Osteoblast (primary cell): ENCODE measurements around the gene CDKN2AIP. TPM values are rescaled to one million over a fixed set of nuclear protein-coding genes. Genes with fewer than 3 reads are reported as not detected.

ENCODE experiments used
- DNase-seq: peaks from one replicate; pipeline ENCODE4 v3.0.0; 2011; ENCODE audit warnings: low spot score, mixed read lengths; ENCODE audit not compliant: insufficient read length; ENCODE audit errors: missing footprints
- H2AFZ ChIP-seq: 2 replicates; pipeline ENCODE4 v1.6.0; 2011; ENCODE audit warnings: mild to moderate bottlenecking, low read length
- H3K27ac ChIP-seq: 2 replicates; pipeline ENCODE4 v1.5.1; 2011; ENCODE audit warnings: mild to moderate bottlenecking, low read depth, low read length, moderate library complexity
- H3K27me3 ChIP-seq: 2 replicates; pipeline ENCODE4 v1.6.0; 2012; ENCODE audit warnings: mild to moderate bottlenecking, control low read depth, inconsistent platforms, low read length, moderate library complexity; ENCODE audit not compliant: insufficient read depth
- H3K36me3 ChIP-seq: 2 replicates; pipeline ENCODE4 v1.5.1; 2011; ENCODE audit warnings: mild to moderate bottlenecking, low read length, control low read depth, moderate library complexity; ENCODE audit not compliant: insufficient read depth
- H3K4me1 ChIP-seq: 2 replicates; pipeline ENCODE4 v1.5.1; 2011; ENCODE audit warnings: mild to moderate bottlenecking, low read length, control low read depth, moderate library complexity; ENCODE audit not compliant: insufficient read depth
- H3K4me2 ChIP-seq: 2 replicates; pipeline ENCODE4 v1.6.0; 2011; ENCODE audit warnings: mild to moderate bottlenecking, low read length; ENCODE audit not compliant: insufficient read depth
- H3K4me3 ChIP-seq: fragments of 200-600 bp; sonication (generic); 3 replicates; pipeline ENCODE4 v1.5.1; 2012; ENCODE audit warnings: mild to moderate bottlenecking, low read length, inconsistent platforms; ENCODE audit not compliant: insufficient read depth
- H3K79me2 ChIP-seq: 2 replicates; pipeline ENCODE4 v1.6.0; 2012; ENCODE audit warnings: mild to moderate bottlenecking, low read length, control low read depth, inconsistent platforms; ENCODE audit not compliant: insufficient read depth
- H3K9me3 ChIP-seq: 2 replicates; pipeline ENCODE4 v1.5.1; 2011; ENCODE audit warnings: low read depth, low read length, control low read depth
- H4K20me1 ChIP-seq: 2 replicates; pipeline ENCODE4 v1.6.0; 2012; ENCODE audit warnings: mild to moderate bottlenecking, low read length, control low read depth; ENCODE audit not compliant: insufficient read depth
- total RNA-seq: library from RNA; depleted of rRNA; stranded (reverse); fragments of >200 nt; gene quantifications from 2 replicates; pipeline ENCODE4 v1.2.3, GENCODE V29; 2012
- TF ChIP-seq, protein P1 (sequence below): IDR thresholded peaks from 2 replicates; pipeline ENCODE4 v1.5.1; 2011; ENCODE audit warnings: mild to moderate bottlenecking, low read depth, low read length, moderate library complexity; ENCODE audit errors: extremely low read depth

CDKN2AIP gene
- total RNA-seq, 1 donor = 15.2 TPM

DNA sequence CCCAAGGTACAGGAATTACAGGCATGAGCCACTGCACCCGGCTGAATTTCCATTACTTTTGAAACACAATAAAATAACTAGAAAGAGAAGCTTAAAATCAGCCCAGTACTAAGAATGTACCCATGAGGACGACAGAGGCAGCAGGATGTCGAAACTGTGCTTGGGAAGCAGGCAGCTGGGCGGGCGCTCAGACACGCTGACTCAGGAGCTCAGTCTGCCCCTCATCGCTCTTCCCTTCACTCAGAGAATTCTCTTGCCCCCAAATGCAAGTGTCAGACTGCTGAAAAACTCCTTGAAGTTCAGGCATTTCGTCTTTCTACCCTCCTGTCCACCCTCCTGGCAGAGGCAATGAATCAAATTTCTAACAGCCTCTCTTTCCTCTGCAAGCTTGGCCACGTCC lies 41.0 kb upstream of the CDKN2AIP start:
- TF ChIP-seq, protein P1, sequence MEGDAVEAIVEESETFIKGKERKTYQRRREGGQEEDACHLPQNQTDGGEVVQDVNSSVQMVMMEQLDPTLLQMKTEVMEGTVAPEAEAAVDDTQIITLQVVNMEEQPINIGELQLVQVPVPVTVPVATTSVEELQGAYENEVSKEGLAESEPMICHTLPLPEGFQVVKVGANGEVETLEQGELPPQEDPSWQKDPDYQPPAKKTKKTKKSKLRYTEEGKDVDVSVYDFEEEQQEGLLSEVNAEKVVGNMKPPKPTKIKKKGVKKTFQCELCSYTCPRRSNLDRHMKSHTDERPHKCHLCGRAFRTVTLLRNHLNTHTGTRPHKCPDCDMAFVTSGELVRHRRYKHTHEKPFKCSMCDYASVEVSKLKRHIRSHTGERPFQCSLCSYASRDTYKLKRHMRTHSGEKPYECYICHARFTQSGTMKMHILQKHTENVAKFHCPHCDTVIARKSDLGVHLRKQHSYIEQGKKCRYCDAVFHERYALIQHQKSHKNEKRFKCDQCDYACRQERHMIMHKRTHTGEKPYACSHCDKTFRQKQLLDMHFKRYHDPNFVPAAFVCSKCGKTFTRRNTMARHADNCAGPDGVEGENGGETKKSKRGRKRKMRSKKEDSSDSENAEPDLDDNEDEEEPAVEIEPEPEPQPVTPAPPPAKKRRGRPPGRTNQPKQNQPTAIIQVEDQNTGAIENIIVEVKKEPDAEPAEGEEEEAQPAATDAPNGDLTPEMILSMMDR = no peak
- DNase-seq = no peak
- H2AFZ ChIP-seq = no peak overlapping the region
- no peaks in the 10 kb centered on the region for H3K36me3 ChIP-seq
- H3K4me1 ChIP-seq = peaks cover 3% of the 10 kb centered on the region
- no peak overlapping the region for H3K27ac ChIP-seq
- no peaks in the 10 kb centered on the region for H3K27me3 ChIP-seq
- no peaks in the 10 kb centered on the region for H3K9me3 ChIP-seq
- H3K4me3 ChIP-seq = no peak overlapping the region
- no peak overlapping the region for H3K4me2 ChIP-seq
- H3K79me2 ChIP-seq = no peaks in the 10 kb centered on the region
- H4K20me1 ChIP-seq = no peaks in the 10 kb centered on the region

DNA sequence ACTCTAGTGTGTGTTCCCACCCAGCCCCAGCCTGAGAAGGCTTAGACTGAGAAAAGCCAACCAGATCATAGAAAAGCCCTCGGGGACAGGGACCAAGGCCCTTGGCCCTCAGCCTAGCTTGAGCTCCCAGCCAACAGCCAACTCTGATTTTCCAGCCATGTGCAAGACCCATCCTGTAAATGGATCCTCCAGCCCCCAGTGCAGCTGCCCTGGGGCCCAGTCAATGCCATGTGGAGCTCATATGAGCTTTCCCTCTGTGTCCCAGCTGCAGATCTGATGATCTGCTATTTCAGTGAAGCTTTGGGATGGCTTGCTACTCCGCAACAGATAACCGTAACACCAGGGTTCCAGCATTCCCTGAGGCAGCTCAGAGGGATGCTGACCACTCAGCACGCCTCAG lies 40.5 kb upstream of the CDKN2AIP start:
- TF ChIP-seq, protein P1 = no peak

DNA sequence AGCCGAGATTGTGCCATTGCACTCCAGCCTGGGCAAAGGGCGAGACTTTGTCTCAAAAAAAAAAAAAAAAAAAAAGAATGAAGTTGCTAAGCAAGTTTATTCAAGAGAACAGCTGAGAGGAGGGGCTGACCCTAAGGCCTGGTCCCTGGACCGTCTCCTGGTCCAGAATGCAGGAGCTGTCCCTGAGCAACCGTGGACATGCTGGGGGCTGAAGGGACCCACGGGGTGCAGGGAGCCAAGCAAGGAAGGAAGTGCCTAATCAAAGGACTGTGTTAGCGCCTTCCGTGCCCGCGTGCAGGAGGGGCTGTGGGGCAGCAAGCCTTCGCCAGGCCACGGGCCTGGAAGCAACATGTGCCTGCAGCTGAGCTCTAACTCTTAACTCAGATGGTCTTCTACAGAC lies 39.1 kb upstream of the CDKN2AIP start:
- TF ChIP-seq, protein P1 = no peak
- H3K27me3 ChIP-seq = no peaks in the 10 kb centered on the region
- H4K20me1 ChIP-seq = no peaks in the 10 kb centered on the region
- H3K9me3 ChIP-seq = no peaks in the 10 kb centered on the region
- no peak overlapping the region for H3K4me3 ChIP-seq
- no peaks in the 10 kb centered on the region for H3K36me3 ChIP-seq
- H3K4me2 ChIP-seq = no peak overlapping the region
- peaks cover 3% of the 10 kb centered on the region for H3K4me1 ChIP-seq
- H3K27ac ChIP-seq = no peak overlapping the region
- no peak for DNase-seq
- no peak overlapping the region for H2AFZ ChIP-seq
- H3K79me2 ChIP-seq = no peaks in the 10 kb centered on the region

More for the DNA sequence above, 40.5 kb upstream of the CDKN2AIP start:
- DNase-seq = no peak
- Histone ChIP-seq H4K20me1 (no peaks in the 10 kb centered on the region), H3K79me2 (no peaks in the 10 kb centered on the region), H3K27ac (no peak overlapping the region), H3K36me3 (no peaks in the 10 kb centered on the region), H3K4me1 (peaks cover 3% of the 10 kb centered on the region), H3K4me2 (no peak overlapping the region), H3K4me3 (no peak overlapping the region), H2AFZ (no peak overlapping the region), H3K9me3 (no peaks in the 10 kb centered on the region), H3K27me3 (no peaks in the 10 kb centered on the region)

DNA sequence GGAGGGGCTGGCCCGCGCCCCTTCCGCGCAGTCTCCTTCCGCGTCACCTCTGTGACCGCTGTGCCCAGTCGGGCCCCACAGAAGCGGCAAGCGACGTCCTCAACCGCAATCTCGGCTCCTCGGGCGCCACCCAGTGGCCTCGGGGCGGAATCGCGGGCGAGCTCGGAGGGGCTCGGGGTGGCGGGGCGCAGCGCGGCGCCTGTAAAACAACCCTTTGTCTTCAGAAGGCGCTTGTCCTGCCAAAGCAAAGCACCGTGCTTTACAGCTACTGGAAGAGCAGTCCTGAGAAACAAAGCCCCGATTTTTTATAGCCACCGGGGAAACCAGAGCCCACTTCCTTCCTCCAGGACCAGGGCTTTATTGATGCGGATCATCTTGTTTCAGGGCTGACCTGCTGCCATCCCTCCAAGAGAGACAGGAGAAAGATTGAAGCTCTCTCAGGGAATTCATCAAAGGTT lies 37.3 kb upstream of the CDKN2AIP start:
- Histone ChIP-seq H3K4me3 (peak overlapping the region; percentile 79), H3K79me2 (no peaks in the 10 kb centered on the region), H3K9me3 (no peaks in the 10 kb centered on the region), H3K27me3 (no peaks in the 10 kb centered on the region), H3K4me2 (peak overlapping the region; percentile 98), H3K27ac (peak overlapping the region; percentile 33), H3K36me3 (no peaks in the 10 kb centered on the region), H2AFZ (peak overlapping the region; percentile 96), H4K20me1 (no peaks in the 10 kb centered on the region), H3K4me1 (peaks cover 3% of the 10 kb centered on the region)
- TF ChIP-seq, protein P1 = peak; percentile 85
- peak; percentile 96 for DNase-seq
